ENCODE results near the gene OTOL1.
"Not testable (repeated sequence)": the region's sequence is repeated elsewhere in the genome, so short reads cannot be mapped to it uniquely, and the experiment has no call there.

OTOL1 gene

DNA sequence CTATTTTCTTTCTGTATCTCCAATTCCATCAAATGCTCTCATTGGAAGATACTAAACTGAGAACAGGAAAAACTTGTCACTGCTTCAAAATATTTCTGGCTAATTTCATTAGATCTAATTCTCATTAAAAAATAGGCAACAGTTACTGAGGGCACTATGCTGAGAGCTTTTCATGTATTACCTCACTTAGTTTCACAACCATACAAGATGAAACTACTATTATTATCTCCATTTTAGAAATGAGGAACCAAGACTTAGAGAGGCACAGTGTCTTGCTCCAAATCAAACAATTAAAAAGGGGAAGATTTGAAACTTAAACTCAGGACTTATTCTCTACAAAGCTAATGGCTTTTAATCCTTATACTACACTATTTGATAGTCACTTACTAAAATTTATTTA, 7.2 kb upstream of the OTOL1 start:
- H3K4me3 ChIP-seq (ENCODE audit: insufficient read depth, low read length, poor library complexity, severe bottlenecking): no peak overlapping the region
- H2AFZ ChIP-seq (ENCODE audit: low read depth, low read length, severe bottlenecking): no peak overlapping the region
- no peaks in the 10 kb centered on the region for H3K9me3 ChIP-seq (ENCODE audit: insufficient read depth, low read length)
- H3K9ac ChIP-seq (ENCODE audit: low read length): no peak overlapping the region
- no peak overlapping the region for H3K27ac ChIP-seq (ENCODE audit: low read depth, low read length)
- H3K9me2 ChIP-seq (replicated peaks; ENCODE audit: insufficient read depth, low read length): no peaks in the 10 kb centered on the region
- H3K36me3 ChIP-seq (ENCODE audit: low read length): no peaks in the 10 kb centered on the region
- no peaks in the 10 kb centered on the region for H3K27me3 ChIP-seq (ENCODE audit: low read length)
- H3F3A ChIP-seq (ENCODE audit: insufficient read depth): no peaks in the 10 kb centered on the region
- H3K79me2 ChIP-seq (ENCODE audit: insufficient read depth, low read length): no peaks in the 10 kb centered on the region
- TF ChIP-seq, protein P1, sequence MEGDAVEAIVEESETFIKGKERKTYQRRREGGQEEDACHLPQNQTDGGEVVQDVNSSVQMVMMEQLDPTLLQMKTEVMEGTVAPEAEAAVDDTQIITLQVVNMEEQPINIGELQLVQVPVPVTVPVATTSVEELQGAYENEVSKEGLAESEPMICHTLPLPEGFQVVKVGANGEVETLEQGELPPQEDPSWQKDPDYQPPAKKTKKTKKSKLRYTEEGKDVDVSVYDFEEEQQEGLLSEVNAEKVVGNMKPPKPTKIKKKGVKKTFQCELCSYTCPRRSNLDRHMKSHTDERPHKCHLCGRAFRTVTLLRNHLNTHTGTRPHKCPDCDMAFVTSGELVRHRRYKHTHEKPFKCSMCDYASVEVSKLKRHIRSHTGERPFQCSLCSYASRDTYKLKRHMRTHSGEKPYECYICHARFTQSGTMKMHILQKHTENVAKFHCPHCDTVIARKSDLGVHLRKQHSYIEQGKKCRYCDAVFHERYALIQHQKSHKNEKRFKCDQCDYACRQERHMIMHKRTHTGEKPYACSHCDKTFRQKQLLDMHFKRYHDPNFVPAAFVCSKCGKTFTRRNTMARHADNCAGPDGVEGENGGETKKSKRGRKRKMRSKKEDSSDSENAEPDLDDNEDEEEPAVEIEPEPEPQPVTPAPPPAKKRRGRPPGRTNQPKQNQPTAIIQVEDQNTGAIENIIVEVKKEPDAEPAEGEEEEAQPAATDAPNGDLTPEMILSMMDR (IDR thresholded peaks at IDR 0.05; ENCODE audit: insufficient read depth, low read length, poor library complexity, severe bottlenecking): no peak
- TF ChIP-seq EZH2phosphoT487 (conservative IDR thresholded peaks at IDR 0.05; ENCODE audit: low read length): no peak
- no peaks in the 10 kb centered on the region for H4K20me1 ChIP-seq (ENCODE audit: low read depth, low read length)
- H3K4me2 ChIP-seq (ENCODE audit: low read depth, low read length, poor library complexity, severe bottlenecking): peak overlapping the region; percentile 22

DNA sequence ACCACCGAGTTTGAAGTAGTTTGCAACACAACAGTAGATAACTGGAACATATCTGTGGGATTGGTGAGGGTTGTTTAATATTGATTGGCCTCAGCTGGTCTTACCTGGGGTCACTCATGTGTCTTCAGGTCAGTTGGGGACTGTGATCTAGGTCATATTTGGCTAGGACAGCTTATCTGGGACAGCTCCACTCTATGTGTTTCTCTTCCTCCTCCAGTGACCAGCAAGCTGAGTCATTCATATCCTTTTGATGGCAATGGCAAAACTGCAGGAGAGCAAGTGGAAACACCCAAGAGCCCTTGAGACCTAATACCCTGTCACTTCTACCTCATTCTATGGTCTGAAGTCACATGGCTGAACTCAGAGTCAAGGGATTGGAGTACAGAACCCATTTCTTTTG, 5.8 kb upstream of the OTOL1 start:
- H2AFZ ChIP-seq (ENCODE audit: low read depth, low read length, severe bottlenecking); H4K20me1 ChIP-seq (ENCODE audit: low read depth, low read length); H3F3A ChIP-seq (ENCODE audit: insufficient read depth); H3K79me2 ChIP-seq (ENCODE audit: insufficient read depth, low read length); H3K4me2 ChIP-seq (ENCODE audit: low read depth, low read length, poor library complexity, severe bottlenecking); H3K9ac ChIP-seq (ENCODE audit: low read length); H3K9me3 ChIP-seq (ENCODE audit: insufficient read depth, low read length); H3K27ac ChIP-seq (ENCODE audit: low read depth, low read length); H3K27me3 ChIP-seq (ENCODE audit: low read length); H3K36me3 ChIP-seq (ENCODE audit: low read length); H3K9me2 ChIP-seq (replicated peaks; ENCODE audit: insufficient read depth, low read length); H3K4me3 ChIP-seq (ENCODE audit: insufficient read depth, low read length, poor library complexity, severe bottlenecking): not testable (repeated sequence)

DNA sequence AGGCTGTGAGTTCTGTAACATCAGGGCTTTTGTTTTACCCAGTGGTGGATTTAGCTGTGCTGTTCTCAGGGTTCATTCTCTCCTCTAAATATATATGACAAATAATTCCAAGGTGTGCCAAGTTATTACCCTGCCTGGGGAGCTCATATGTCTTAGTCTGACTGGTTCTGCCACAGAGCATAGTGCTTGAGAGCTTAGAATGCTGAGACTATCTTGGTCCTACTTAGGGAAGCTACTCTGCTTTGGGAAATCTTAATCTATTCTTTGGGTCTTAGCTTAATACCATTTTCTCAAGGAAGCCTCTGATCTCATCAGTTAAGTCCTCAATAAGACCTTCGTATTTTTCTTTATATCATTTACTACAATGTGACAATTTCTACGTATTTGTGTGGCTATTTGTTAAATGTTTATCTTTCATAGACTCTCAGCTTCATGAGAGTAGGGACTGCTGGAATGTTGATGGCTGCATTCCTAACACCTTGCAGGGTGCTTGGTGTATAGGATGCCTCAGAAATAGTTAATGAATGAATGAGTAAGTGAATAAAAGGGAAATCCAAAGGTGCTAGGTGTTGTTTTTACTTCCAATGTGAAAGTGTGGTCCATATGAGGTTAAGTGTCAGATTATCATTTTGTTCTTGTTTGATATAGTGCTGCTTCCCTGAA, 1.8 kb downstream of the OTOL1 start:
- Histone ChIP-seq H3K9me2 (replicated peaks; ENCODE audit: insufficient read depth, low read length) (no peaks in the 10 kb centered on the region), H3K27me3 (ENCODE audit: low read length) (no peaks in the 10 kb centered on the region), H3K9ac (ENCODE audit: low read length) (no peak overlapping the region), H4K20me1 (ENCODE audit: low read depth, low read length) (no peaks in the 10 kb centered on the region), H3K4me2 (ENCODE audit: low read depth, low read length, poor library complexity, severe bottlenecking) (no peak overlapping the region), H3K36me3 (ENCODE audit: low read length) (no peaks in the 10 kb centered on the region), H3K27ac (ENCODE audit: low read depth, low read length) (no peak overlapping the region), H3K4me3 (ENCODE audit: insufficient read depth, low read length, poor library complexity, severe bottlenecking) (no peak overlapping the region), H2AFZ (ENCODE audit: low read depth, low read length, severe bottlenecking) (no peak overlapping the region), H3F3A (ENCODE audit: insufficient read depth) (no peaks in the 10 kb centered on the region), H3K79me2 (ENCODE audit: insufficient read depth, low read length) (no peaks in the 10 kb centered on the region), H3K9me3 (ENCODE audit: insufficient read depth, low read length) (peaks cover 9% of the 10 kb centered on the region; the same call in 1 of the 2 replicates)
- TF ChIP-seq, protein P1 (IDR thresholded peaks at IDR 0.05; ENCODE audit: insufficient read depth, low read length, poor library complexity, severe bottlenecking): no peak
- no peak for TF ChIP-seq EZH2phosphoT487 (conservative IDR thresholded peaks at IDR 0.05; ENCODE audit: low read length)

DNA sequence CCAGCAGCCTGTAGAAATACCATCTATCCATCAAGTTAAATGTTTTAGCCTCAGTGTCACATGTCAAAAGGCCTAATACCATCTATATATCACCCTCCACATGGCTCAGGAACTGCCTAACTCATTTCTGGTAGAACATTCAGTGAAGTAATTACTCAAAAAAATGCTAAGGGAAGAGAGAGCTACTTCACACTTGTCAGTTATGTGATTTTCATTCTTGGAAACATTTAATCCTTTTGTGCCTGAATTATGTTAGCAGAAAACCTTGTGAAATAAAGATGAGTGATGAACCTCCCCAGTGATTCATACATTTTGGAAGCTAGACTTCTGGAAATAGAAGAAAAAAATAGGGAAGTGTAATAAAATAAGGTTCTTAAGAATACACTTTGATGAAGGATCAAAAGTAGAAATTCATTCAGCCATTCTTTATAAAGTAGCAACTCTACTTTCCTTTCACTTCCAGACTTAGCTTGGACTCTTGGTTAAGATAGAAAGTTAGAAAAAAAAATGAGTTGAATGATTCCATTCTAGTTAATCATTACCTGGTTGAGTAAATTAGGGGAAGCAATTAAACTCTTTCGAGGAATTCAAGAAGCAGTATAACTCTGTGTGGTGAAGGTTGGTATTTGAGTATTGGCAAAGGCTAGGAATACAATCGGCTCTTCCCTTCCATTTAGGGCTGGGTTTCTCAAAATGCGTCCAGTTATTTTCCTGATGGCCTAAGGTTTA, 3.6 kb downstream of the OTOL1 start:
- TF ChIP-seq, protein P1 (IDR thresholded peaks at IDR 0.05; ENCODE audit: insufficient read depth, low read length, poor library complexity, severe bottlenecking): no peak
- TF ChIP-seq EZH2phosphoT487 (conservative IDR thresholded peaks at IDR 0.05; ENCODE audit: low read length): no peak
- no peaks in the 10 kb centered on the region for H3K36me3 ChIP-seq (ENCODE audit: low read length)
- no peak overlapping the region for H3K9ac ChIP-seq (ENCODE audit: low read length)

More for the DNA sequence above, 3.6 kb downstream of the OTOL1 start:
- no peaks in the 10 kb centered on the region for H3K27me3 ChIP-seq (ENCODE audit: low read length)
- H3K4me3 ChIP-seq (ENCODE audit: insufficient read depth, low read length, poor library complexity, severe bottlenecking): no peak overlapping the region
- H3K9me3 ChIP-seq (ENCODE audit: insufficient read depth, low read length): peaks cover 2% of the 10 kb centered on the region; the same call in 1 of the 2 replicates
- no peaks in the 10 kb centered on the region for H4K20me1 ChIP-seq (ENCODE audit: low read depth, low read length)
- H3K9me2 ChIP-seq (replicated peaks; ENCODE audit: insufficient read depth, low read length): no peaks in the 10 kb centered on the region
- H3K27ac ChIP-seq (ENCODE audit: low read depth, low read length): no peak overlapping the region
- no peak overlapping the region for H3K4me2 ChIP-seq (ENCODE audit: low read depth, low read length, poor library complexity, severe bottlenecking)
- no peak overlapping the region for H2AFZ ChIP-seq (ENCODE audit: low read depth, low read length, severe bottlenecking)
- no peaks in the 10 kb centered on the region for H3F3A ChIP-seq (ENCODE audit: insufficient read depth)
- no peaks in the 10 kb centered on the region for H3K79me2 ChIP-seq (ENCODE audit: insufficient read depth, low read length)

Measured in SU-DHL-6 (cell line).